Panc1 (cell line): ENCODE measurements around the gene TSKU. TPM values are rescaled to one million over a fixed set of nuclear protein-coding genes. Genes with fewer than 3 reads are reported as not detected.

Source experiments
- ATAC-seq: fragments of 200-7000 bp; cut with Tn5 transposase; 2 replicates; pipeline ENCODE4 v1.9.1; 2020; ENCODE audit warnings: mild to moderate bottlenecking, moderate library complexity
- BruUV-seq: library from RNA; stranded (reverse); fragments of 400-500 nt; replicated peaks from 2 replicates; lab custom pipeline; 2021; lab: Mats Ljungman, UMichigan
- CTCF ChIA-PET: fragments of 300-600 bp; sonication (Branson Sonifier 250); formaldehyde crosslinking; loops from one replicate; lab custom pipeline; 2022; ENCODE audit warnings: antibody characterized with exemption; lab: Charles Lee
- POLR2A ChIA-PET: fragments of 300-600 bp; sonication (Branson Sonifier 250); formaldehyde crosslinking; loops from one replicate; lab custom pipeline; 2022; ENCODE audit warnings: antibody characterized with exemption; lab: Charles Lee
- DNase-seq: peaks from one replicate; pipeline ENCODE4 v3.0.0-alpha.2; 2010; ENCODE audit warnings: low read depth, low spot score
- H3K27ac ChIP-seq: 2 replicates; pipeline ENCODE4 v1.5.1; 2011; ENCODE audit warnings: mild to moderate bottlenecking, low read length, inconsistent platforms
- H3K27me3 ChIP-seq: fragments of 200-500 bp; sonication (Bioruptor generic); 2 replicates; pipeline ENCODE4 v1.6.0; 2014; ENCODE audit warnings: low read length, inconsistent platforms; ENCODE audit not compliant: control insufficient read depth, insufficient read depth
- H3K36me3 ChIP-seq: fragments of 200-500 bp; sonication (Bioruptor generic); 2 replicates; pipeline ENCODE4 v1.5.1; 2014; ENCODE audit warnings: inconsistent platforms, mild to moderate bottlenecking, low read length, moderate library complexity; ENCODE audit not compliant: control insufficient read depth, insufficient read depth
- H3K4me1 ChIP-seq: 2 replicates; pipeline ENCODE4 v1.5.1; 2011; ENCODE audit warnings: inconsistent platforms, mild to moderate bottlenecking, low read length, moderate library complexity; ENCODE audit not compliant: control insufficient read depth, insufficient read depth
- H3K4me3 ChIP-seq, 2 experiments: 2 replicates each; pipeline ENCODE4 v1.5.1; 2011 to 2012; ENCODE audit warnings: low read depth in 2 of 2, low read length in 2 of 2, mild to moderate bottlenecking in 2 of 2, inconsistent platforms in 1 of 2, moderate library complexity in 1 of 2
- H3K9me3 ChIP-seq: fragments of 200-500 bp; sonication (Bioruptor generic); 2 replicates; pipeline ENCODE4 v1.5.1; 2014; ENCODE audit warnings: low read depth, mild to moderate bottlenecking, inconsistent platforms, low read length, moderate library complexity; ENCODE audit not compliant: control insufficient read depth, insufficient read depth
- POLR2AphosphoS5 ChIP-seq: IDR thresholded peaks from 2 replicates; pipeline ENCODE4 v1.6.1; 2012; ENCODE audit warnings: mild to moderate bottlenecking, low read depth, low read length, moderate library complexity
- SIN3A ChIP-seq: IDR thresholded peaks from 2 replicates; pipeline ENCODE4 v1.6.1; 2012; ENCODE audit warnings: low read depth, mild to moderate bottlenecking, low read length, moderate library complexity, borderline replicate concordance; ENCODE audit not compliant: insufficient read depth
- TCF7L2 ChIP-seq: IDR thresholded peaks from 2 replicates; pipeline ENCODE4 v1.6.1; 2011; ENCODE audit warnings: mild to moderate bottlenecking, low read depth, low read length, inconsistent platforms
- in situ Hi-C: cut with HindIII; loops from 2 replicates; pipeline ENCODE4 v1.10.0; 2016; ENCODE audit warnings: low sequenced_read_pairs, low pct_unique_long_range_greater_than_20kb
- intact Hi-C: fragments of 100-400 bp; cut with micrococcal nuclease; formaldehyde crosslinking; loops from one replicate; pipeline ENCODE4 v1.10.0; 2022; ENCODE audit not compliant: unreplicated experiment
- total RNA-seq: library from RNA; stranded (reverse); gene quantifications from one replicate; pipeline ENCODE4 v1.2.1, GENCODE V29; 2021; ENCODE audit not compliant: unreplicated experiment
- TF ChIP-seq, protein P1 (sequence below), 2 experiments: IDR thresholded peaks; 2 replicates each; pipeline ENCODE4 v1.6.1; 2011 to 2012; ENCODE audit warnings: low read depth in 2 of 2, control low read depth in 1 of 2, low read length in 1 of 2, mild to moderate bottlenecking in 1 of 2, moderate library complexity in 1 of 2; ENCODE audit not compliant: insufficient read depth in 1 of 2
- TF ChIP-seq, protein P2 (sequence below): fragments of 450-650 bp; IDR thresholded peaks from 2 replicates; pipeline ENCODE4 v1.5.1; 2017; ENCODE audit warnings: mild to moderate bottlenecking

Gene TSKU
- total RNA-seq, 1 experiment from 2014 or later = 31.4 TPM

DNA sequence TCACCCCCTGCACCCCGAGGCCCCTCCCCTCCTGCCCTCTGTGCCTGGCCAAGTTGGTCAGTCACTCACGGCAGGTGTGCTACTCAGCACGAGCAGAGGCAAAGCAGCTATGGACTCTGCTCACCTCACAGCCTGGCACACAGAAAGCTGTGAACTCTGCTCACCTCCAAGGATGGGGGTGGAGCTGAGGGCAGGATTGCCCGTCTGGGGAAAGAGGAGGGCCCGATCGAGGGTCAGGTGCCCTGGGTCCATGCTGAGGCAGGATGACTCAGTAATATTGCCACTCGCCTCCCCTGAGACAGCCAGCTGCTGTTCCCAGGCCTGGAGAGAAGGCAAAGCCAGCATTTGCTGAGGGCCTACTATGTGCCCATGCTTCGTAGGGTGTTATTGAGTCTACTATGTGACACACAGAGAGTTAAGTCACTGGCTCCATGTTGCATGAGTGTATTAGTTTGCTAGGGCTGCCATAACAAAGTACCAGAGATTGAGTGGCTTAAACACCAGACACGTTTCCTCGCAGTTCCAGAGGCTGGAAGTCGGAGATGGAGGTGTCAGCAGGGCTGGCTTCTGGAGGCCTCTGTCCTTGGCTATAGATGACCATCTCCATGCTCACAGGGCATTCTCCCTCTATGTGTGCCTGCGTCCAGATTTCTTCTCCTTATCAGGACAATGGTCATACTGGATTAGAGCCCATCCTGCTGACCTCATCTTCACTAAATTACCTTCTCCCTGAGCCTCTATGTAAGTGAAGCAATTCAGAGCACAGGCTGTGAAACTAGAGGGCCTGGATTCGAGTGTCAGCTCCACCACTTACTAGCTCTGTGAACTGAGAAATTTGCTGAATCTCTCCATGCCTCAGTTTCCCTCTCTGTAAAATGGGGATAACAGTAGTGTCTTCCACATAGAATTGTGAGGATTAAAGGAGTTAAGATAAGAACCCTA lies 13.2 kb upstream of the TSKU start:
- BruUV-seq = no TSS peak
- ChIA-PET POLR2A (interaction anchor here (0.6 kb wide), 2 partner anchors 123 to 149 kb away, joined by 3 to 4 read pairs; no protein-coding TSS in a partner anchor), CTCF (interaction anchor here (0.5 kb wide), 1 partner anchor 48 kb away, joined by 4 read pairs; no protein-coding TSS in a partner anchor)
- ATAC-seq (peak; percentile 14; the same call in 1 of the 2 replicates), DNase-seq (no peak)
- Histone ChIP-seq H3K9me3 (no peaks in the 10 kb centered on the region), H3K27me3 (no peaks in the 10 kb centered on the region), H3K4me1 (peaks cover 27% of the 10 kb centered on the region), H3K36me3 (no peaks in the 10 kb centered on the region), H3K27ac (peak overlapping the region; percentile 66), H3K4me3 (no peak overlapping the region)
- intact Hi-C loops = no loop called here
- TF ChIP-seq, protein P1, sequence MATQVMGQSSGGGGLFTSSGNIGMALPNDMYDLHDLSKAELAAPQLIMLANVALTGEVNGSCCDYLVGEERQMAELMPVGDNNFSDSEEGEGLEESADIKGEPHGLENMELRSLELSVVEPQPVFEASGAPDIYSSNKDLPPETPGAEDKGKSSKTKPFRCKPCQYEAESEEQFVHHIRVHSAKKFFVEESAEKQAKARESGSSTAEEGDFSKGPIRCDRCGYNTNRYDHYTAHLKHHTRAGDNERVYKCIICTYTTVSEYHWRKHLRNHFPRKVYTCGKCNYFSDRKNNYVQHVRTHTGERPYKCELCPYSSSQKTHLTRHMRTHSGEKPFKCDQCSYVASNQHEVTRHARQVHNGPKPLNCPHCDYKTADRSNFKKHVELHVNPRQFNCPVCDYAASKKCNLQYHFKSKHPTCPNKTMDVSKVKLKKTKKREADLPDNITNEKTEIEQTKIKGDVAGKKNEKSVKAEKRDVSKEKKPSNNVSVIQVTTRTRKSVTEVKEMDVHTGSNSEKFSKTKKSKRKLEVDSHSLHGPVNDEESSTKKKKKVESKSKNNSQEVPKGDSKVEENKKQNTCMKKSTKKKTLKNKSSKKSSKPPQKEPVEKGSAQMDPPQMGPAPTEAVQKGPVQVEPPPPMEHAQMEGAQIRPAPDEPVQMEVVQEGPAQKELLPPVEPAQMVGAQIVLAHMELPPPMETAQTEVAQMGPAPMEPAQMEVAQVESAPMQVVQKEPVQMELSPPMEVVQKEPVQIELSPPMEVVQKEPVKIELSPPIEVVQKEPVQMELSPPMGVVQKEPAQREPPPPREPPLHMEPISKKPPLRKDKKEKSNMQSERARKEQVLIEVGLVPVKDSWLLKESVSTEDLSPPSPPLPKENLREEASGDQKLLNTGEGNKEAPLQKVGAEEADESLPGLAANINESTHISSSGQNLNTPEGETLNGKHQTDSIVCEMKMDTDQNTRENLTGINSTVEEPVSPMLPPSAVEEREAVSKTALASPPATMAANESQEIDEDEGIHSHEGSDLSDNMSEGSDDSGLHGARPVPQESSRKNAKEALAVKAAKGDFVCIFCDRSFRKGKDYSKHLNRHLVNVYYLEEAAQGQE (IDR thresholded peaks at IDR 0.05; ENCODE audit: insufficient read depth in 1 of 2, low read depth in 2 of 2, low read length in 1 of 2) = no peak
- TF ChIP-seq SIN3A (no peak), POLR2AphosphoS5 (no peak), TCF7L2 (no peak)
- TF ChIP-seq, protein P2, sequence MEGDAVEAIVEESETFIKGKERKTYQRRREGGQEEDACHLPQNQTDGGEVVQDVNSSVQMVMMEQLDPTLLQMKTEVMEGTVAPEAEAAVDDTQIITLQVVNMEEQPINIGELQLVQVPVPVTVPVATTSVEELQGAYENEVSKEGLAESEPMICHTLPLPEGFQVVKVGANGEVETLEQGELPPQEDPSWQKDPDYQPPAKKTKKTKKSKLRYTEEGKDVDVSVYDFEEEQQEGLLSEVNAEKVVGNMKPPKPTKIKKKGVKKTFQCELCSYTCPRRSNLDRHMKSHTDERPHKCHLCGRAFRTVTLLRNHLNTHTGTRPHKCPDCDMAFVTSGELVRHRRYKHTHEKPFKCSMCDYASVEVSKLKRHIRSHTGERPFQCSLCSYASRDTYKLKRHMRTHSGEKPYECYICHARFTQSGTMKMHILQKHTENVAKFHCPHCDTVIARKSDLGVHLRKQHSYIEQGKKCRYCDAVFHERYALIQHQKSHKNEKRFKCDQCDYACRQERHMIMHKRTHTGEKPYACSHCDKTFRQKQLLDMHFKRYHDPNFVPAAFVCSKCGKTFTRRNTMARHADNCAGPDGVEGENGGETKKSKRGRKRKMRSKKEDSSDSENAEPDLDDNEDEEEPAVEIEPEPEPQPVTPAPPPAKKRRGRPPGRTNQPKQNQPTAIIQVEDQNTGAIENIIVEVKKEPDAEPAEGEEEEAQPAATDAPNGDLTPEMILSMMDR = no peak
- in situ Hi-C loops = no loop called here

GRCh38 chr11:76770642-76771445 lies 12.3 kb upstream of the TSKU start:
- Histone ChIP-seq H3K27me3 (no peaks in the 10 kb centered on the region), H3K27ac (peak overlapping the region; percentile 66), H3K36me3 (no peaks in the 10 kb centered on the region), H3K9me3 (no peaks in the 10 kb centered on the region), H3K4me3 (peak overlapping the region in 1 of 2 experiments; percentile 19; a peak in 2 of 4 replicates), H3K4me1 (peaks cover 27% of the 10 kb centered on the region)
- intact Hi-C loops = no loop called here
- ATAC-seq (peak; percentile 64), DNase-seq (peak; percentile 72)
- no peak for TF ChIP-seq SIN3A
- peak; percentile 69; the same call in 1 of the 2 replicates for TF ChIP-seq TCF7L2
- no peak for TF ChIP-seq POLR2AphosphoS5
- TF ChIP-seq, protein P2 = no peak
- CTCF ChIA-PET = no interaction called here
- in situ Hi-C loops = no loop called here
- POLR2A ChIA-PET = interaction anchor here (0.6 kb wide), 1 partner anchor 148 kb away, joined by 4 read pairs; no protein-coding TSS in a partner anchor
- BruUV-seq = no TSS peak
